ENCODE data around the gene RUNX3.

RUNX3 gene

GRCh38 chr1:24914226-24915069 lies 15.6 kb downstream of the RUNX3 start:
- no peak for DNase-seq (ENCODE audit: low read depth, low spot score)
- CTCF ChIA-PET = interaction anchor here (0.7 to 2.7 kb wide), 8 partner anchors 12 to 291 kb away, joined by 3 to 8 read pairs (median 3); no protein-coding TSS in a partner anchor
- no peak for TF ChIP-seq CTCF (IDR thresholded peaks at IDR 0.05; ENCODE audit: insufficient read depth, low read length, missing control alignments)
- H3K4me3 ChIP-seq (ENCODE audit: low read depth, low read length) = no peak overlapping the region
- POLR2A ChIA-PET = interaction anchor here (1.3 kb wide), 1 partner anchor 13 kb away, joined by 5 read pairs; no protein-coding TSS in a partner anchor

GRCh38 chr1:24913616-24914225 lies 16.4 kb downstream of the RUNX3 start:
- POLR2A ChIA-PET = interaction anchor here (1.2 to 1.3 kb wide), 2 partner anchors 16 to 34 kb away, joined by 3 read pairs; no protein-coding TSS in a partner anchor
- no peak for DNase-seq (ENCODE audit: low read depth, low spot score)
- CTCF ChIA-PET = interaction anchor here (0.7 to 3.3 kb wide), 9 partner anchors 13 to 292 kb away, joined by 3 to 34 read pairs (median 4); no protein-coding TSS in a partner anchor
- TF ChIP-seq CTCF (IDR thresholded peaks at IDR 0.05; ENCODE audit: insufficient read depth, low read length, missing control alignments) = no peak
- no peak overlapping the region for H3K4me3 ChIP-seq (ENCODE audit: low read depth, low read length)

- no peak overlapping the region for H3K4me3 ChIP-seq (ENCODE audit: low read depth, low read length)
- ChIA-PET CTCF (interaction anchor here (0.7 to 3.3 kb wide), 7 partner anchors 12 to 292 kb away, joined by 3 to 34 read pairs (median 4); no protein-coding TSS in a partner anchor), POLR2A (interaction anchor here (1.2 to 1.3 kb wide), 2 partner anchors 16 to 34 kb away, joined by 3 read pairs; no protein-coding TSS in a partner anchor)
- no peak for DNase-seq (ENCODE audit: low read depth, low spot score)
- no peak for TF ChIP-seq CTCF (IDR thresholded peaks at IDR 0.05; ENCODE audit: insufficient read depth, low read length, missing control alignments)
Observed at GRCh38 chr1:24913274-24913604, 16.8 kb downstream of the RUNX3 start.

GRCh38 chr1:24912376-24913273 lies 17.5 kb downstream of the RUNX3 start:
- POLR2A ChIA-PET = interaction anchor here (1.2 to 1.3 kb wide), 3 partner anchors 17 to 35 kb away, joined by 3 read pairs; no protein-coding TSS in a partner anchor
- H3K4me3 ChIP-seq (ENCODE audit: low read depth, low read length) = no peak overlapping the region
- no peak for DNase-seq (ENCODE audit: low read depth, low spot score)
- CTCF ChIA-PET = interaction anchor here (0.8 to 3.3 kb wide), 10 partner anchors 14 to 293 kb away, joined by 3 to 34 read pairs (median 4); no protein-coding TSS in a partner anchor
- no peak for TF ChIP-seq CTCF (IDR thresholded peaks at IDR 0.05; ENCODE audit: insufficient read depth, low read length, missing control alignments)

- ChIA-PET POLR2A (interaction anchor here (1.1 to 1.2 kb wide), 2 partner anchors 19 to 50 kb away, joined by 3 read pairs; no protein-coding TSS in a partner anchor), CTCF (interaction anchor here (1.0 to 3.3 kb wide), 4 partner anchors 13 to 63 kb away, joined by 3 to 34 read pairs (median 4); no protein-coding TSS in a partner anchor)
- H3K4me3 ChIP-seq (ENCODE audit: low read depth, low read length) = no peak overlapping the region
- TF ChIP-seq CTCF (IDR thresholded peaks at IDR 0.05; ENCODE audit: insufficient read depth, low read length, missing control alignments) = no peak
- DNase-seq (ENCODE audit: low read depth, low spot score) = no peak
Observed at GRCh38 chr1:24911651-24912155, 18.4 kb downstream of the RUNX3 start.
